Activated T-helper 1 cell treated with anti-CD3 and anti-CD28 coated beads, Interleukin-12 subunit alpha, Interleukin-12 subunit beta, Interleukin-2, Interleukin-4 antibody, amounts not matched to agents 30 ng/mL and 10 ng/mL and 1 ng/mL, durations not matched to agents 14 hours and 24 hours and 36 hours (primary cell): Measurements from ENCODE around the gene FMO3. TPM values are rescaled to one million over a fixed set of nuclear protein-coding genes. Genes with fewer than 3 reads are reported as not detected.

Experiments
- total RNA-seq: library from RNA; stranded (reverse); gene quantifications from 2 replicates; pipeline ENCODE4 v1.2.3, GENCODE V29; 2022

The FMO3 gene
- total RNA-seq, 1 donor from 2014 or later = not detected

Other genes starting within 250 kb of the FMO3 start
- not detected in 2 replicates for gene MROH9, start 155.4 kb upstream of the FMO3 start, total RNA-seq
- gene FMO2, start 94.4 kb downstream of the FMO3 start, total RNA-seq = not detected in 2 replicates
- gene FMO1, start 157.6 kb downstream of the FMO3 start, total RNA-seq = not detected in 2 replicates
- gene FMO4, start 223.3 kb downstream of the FMO3 start, total RNA-seq = 0.39 and 1.5 TPM in 2 replicates